Left hindlimb (tissue), 1 donor: ENCODE results near the gene CLDND2.
A peak's percentile ranks its signal among the peaks of the same experiment; 100 is the strongest.

Experiments
- DNase-seq: peaks from one replicate; pipeline ENCODE4 v3.0.0-alpha.2; 2018

The CLDND2 gene

DNA sequence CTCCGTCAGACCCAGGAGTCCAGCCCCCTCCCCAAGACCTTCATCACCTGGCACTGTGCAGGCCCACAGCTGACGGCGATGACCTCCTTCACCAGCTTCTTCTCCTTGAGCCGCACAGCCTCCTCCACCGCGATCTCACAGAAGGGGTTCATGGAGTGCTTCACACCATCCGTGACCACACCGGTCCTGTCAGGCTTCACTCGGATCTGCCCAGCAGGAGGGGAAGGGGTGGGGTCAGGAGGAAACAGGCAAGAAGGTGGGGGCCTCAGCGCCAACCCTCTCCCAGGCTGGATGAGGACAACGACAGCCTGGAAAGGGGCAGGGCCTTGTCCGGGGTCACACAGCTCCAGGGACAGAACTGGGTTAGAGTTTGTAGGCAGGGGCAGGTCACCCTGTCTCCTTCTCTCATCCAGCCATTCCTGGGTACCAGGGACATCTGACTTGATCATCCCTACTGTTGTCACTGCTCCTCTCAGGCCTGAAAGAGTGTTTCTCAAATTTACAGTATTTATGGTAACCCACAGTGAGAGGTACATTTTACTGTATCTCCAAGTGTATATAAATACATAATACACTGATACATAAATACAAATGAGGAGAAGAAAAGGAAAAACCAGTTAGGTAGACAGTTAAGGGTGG, 14.6 kb downstream of the CLDND2 start:
- no peak for DNase-seq

DNA sequence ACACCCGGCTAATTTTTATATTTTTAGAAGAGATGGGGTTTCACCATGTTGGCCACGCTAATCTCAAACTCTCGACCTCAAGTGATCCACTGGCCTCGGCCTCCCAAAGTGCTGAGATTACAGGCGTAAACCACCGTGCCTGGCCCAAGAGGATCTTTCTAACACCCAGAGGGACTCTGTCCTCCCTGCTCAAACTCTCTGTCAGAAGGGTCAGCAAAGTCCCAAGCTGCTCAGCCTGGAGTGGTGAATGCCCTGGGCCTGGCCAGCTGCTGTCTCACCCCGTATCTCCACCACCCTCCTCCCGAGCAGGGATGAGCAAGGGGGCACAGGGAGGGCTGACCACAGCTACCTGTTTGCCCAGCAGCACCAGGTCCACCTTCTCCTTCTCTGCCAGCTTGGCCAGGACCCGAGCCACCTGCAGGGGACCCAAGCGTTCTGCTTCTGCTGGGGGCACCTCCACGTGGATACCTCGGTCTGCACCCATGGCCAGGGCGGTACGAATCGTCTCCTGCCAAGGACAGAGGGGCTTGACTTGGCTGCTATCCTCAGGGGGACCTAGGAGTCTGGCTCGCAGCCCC, 15.9 kb downstream of the CLDND2 start:
- DNase-seq, result no peak

DNA sequence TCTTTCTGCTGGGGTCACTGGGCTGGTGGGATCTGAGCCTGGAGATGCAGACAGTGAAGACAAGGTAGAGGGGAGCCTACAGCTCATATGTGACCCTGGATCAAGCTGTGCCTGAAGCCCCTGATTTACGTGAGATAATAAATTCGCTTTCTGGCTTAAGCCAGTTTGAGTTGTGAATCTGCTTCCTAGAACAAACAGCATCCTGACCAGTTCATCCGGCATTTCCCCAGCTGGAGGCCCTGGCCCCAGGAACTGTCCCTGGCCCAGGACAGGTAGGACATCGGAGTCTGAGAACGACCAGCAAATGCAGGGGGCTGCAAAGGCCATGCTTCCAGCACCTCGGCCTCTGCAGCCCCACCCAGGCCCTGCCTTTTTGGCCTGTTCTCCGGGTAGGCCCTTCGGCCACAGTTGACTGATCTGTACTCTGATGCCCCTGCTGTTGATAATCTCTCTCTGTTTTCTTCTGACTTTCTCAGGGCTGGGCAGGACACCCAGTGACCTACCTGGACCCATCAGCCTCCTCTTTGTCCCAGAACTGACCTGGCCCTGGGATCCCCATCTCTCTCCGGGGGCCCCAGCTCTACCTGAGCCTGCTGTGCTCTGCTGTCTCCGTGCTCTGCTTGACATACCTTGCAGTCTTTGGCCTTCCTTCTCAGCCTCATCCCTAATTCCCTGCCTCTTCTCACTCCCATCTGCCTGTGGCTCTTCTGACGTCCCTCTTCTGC, 17.4 kb downstream of the CLDND2 start:
- DNase-seq, result no peak

DNA sequence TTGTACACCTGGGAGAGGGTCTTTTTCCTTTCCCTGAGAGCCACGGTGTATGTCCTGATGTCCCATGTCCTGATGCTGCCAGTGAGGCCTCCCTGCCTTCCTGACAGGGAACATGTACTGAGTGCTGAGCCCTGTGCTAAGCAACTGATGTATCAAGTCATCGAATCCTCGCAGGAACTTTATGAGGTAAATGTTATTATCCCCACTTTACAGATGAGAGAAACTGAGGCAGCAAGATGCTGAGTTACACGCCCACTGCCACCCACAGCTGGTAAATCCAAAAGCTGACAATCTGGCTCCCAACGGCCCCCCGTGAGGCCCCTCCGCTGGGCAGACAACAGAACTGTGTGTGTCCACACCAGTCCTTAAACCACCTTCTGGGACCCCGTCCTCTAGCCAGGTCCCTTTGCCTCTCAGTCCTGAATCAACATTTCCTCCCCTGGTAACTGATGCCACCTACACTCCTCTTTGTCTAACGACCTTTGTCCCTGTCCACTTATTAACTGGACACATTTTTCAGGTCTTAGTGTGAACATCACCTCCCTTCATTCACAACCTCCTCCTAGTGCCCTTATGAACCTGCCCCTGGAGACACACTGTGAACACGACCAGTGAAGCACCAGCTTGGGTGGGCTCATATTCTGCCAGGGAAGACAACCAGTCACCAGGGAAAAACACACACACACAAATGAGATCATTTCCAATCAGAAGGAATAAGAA, 21.4 kb downstream of the CLDND2 start:
- no peak for DNase-seq

DNA sequence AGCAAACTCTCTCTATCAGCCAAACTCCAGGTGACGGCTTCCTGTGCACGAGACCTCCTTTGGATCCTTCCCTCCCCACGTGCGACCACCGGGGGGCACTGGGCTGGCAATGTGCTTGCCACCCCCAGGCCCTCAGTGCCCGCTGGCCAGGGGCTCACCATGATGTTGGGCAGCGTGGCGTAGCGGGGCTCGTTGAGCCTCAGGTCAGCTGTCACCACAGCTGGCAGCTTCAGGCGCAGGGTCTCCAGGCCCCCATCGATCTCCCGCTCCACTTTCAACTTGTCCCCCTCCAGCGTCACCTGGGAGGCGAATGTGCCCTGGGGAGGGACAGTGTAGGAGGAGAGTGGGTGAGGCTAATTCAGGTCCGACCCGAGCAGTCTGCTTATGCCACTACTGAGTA, 22.1 kb downstream of the CLDND2 start:
- DNase-seq, result no peak

DNA sequence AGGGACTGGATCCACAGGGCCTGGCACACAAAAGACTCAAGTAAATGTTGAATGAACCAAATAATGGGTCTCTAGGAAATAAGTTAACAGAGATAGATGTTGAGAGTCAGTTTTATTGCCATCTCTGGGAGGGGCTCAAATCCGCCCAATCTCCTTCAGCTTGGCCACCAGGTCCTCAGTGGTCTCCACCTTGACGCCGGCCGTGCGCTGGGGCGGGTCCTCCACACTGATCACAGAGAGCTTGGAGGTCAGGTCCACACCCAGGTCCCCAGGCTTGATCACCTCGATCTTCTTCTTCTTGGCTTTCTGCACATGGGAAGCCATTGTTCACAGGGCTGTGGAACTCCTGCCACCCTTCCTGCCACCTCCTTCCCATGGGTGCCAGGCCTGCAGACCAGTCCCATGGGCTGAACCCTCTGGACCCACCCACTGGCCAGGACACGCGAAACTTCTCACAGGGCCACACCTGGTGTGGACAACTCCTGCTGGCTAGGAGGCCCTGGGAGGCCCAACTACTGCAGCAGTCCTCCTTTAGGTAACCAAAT, 23.7 kb downstream of the CLDND2 start:
- DNase-seq, result no peak

DNA sequence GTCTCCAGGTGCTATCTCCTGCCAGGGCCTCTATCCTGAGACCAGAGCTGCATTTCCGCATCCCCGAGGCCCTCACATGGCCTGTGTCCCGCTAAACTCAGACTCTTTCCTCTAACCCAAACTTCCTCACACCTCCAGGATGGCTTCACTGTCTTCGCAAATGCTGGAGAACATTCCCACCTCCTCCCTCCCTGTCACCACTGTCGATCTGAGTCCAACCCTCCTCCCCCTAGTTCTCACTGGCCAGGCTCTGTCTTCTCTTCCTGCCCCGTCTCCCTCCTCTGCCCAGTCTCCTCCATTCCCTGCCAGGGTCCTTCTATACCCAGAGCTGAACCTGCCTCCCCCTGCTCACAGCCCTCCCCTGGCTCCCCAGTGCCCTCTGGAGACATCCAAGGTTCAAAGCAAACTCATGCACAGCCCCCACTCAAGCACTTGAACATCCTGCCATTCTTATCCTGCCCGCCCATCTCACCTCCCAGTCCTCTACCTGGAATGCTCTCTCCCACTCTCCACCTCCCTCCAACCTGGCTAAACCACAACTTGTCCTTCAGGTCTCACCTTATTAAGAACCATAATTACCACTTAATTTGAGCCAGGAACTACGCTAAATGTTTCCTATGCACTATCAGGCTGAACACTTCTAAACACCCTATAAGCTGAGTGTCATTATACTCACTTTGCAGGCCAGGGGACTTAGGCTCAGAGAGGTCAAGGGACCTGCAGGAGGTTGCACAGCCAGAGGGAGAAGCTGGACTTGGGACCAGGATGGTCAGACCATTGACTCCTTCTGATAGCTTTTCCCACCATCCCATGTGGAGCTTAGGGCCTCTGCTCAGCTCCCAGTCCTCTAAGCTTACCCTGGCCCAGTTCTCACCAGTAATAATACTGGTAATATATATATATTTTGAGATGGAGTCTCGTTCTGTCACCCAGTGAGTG, 25.9 kb downstream of the CLDND2 start:
- no peak for DNase-seq

DNA sequence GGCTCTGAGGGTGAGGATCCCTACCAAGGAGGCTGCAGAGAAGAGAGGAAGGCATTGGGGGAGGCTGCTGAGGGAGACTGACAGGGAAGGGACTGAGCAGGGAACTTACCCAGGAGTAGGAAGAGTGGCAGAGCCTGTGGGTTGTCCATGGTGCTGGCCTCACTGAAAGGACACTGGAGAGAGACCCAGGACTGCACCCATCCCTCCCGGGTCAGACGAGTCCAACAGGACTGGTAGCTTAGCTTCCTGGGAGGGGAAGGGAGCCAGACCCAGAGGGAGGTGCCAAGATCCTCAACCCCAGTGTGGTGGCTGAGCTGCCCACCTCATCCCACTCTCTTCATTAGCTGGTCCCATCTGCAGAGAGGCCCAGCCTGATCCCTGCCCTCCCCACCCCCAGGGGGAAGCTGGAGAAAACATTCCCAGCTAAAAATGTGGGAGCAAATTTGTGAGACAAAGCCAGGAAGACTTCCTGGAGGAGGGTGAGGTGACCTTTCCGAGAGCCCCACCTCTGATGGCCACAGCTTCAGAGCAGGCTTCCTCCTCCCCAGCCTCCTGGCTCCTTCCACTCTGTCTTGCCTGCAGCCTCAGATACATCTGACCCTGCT, 26.7 kb downstream of the CLDND2 start, which contains the start of gene VSIG10L:
Gene VSIG10L, minus strand, starts transcription at position 164 of the 605 bp plus-strand sequence. Its CDS starts 15 bp downstream, at position 149.
- DNase-seq, result no peak

DNA sequence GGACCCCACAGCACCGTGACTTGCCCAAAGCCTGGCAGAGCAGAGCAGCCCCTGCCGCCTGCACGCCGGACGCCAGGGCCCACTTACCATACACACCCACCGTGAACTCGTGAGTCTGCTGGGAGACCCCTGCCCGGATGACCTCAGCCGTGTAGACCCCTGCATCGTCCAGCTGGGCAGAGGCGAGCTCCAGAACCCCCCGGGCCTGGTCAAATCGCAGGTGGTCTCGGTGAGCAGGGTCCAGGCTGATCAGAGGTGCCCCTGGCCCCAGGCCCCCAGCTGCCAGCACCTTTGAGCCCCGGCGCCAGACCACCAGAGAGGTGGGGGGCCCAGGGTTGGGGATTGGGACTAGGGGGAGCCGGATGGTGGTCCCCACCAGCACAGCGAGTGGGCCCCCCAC, 27.7 kb downstream of the CLDND2 start:
- DNase-seq, result no peak

DNA sequence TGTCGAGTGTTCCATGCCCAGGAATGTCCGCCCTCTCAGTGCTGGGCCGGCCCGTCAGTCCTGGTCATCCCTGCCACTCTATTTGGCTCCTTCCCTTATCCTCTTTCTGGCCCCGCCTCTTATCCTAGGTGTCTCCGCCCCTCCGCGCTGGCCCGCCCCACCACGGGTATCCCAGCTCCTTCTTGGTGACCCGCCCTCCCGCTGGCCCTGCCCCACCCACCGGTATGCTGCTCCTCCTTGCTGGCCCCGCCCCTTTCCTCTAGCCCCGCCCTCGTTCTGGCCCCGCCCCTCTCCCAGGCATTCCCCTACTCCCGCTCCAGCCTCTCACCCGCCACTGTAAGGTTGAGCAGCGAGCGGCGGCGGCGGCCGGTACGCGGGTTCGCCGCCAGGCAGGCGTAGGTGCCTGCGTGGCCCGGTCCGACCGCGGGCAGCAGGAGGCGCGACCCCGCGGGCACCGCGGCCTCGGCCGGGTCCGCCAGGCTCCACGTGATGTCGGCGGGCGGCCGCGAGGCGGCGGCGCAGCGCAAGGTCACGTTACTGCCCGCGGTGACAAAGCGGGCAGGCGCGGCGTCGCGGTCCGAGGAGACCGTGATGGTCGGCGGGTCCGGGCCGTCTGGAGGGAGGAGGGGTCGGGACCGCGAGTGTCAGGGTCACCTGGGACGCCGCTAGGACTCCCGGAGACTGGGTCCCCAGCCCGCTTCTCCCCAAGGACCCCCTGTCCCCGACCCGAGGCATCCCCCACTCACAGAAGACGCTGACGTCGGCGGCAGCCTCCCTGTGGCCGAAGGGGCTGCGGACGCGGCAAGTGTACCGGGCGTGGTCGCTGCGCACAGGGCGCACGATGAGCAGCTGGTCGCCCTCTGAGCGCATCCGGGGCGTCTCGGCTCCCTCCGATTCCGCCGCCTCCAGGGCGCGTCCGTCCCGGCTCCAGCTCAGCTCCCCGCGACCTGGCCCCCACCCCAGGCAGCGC, 28.8 kb downstream of the CLDND2 start:
- peak; percentile 97 for DNase-seq

DNA sequence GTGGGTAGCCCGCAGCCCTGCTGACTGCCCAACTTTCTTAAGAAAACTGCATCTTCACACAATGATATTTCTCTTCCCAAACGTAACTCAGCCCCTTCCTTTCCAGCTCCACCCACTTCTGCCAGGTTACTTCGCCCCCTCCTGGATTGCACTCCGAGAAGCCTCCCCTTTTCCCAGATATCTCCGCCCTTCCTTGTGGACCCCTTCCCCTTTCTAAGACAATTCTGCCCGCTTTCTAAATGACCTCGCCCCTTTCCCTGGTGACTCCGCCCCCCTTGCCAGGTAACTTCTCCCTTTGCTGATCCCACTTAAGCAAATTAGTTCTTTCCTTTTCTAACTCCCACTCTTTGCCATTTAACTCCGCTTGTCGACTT, 29.5 kb downstream of the CLDND2 start:
- no peak for DNase-seq

DNA sequence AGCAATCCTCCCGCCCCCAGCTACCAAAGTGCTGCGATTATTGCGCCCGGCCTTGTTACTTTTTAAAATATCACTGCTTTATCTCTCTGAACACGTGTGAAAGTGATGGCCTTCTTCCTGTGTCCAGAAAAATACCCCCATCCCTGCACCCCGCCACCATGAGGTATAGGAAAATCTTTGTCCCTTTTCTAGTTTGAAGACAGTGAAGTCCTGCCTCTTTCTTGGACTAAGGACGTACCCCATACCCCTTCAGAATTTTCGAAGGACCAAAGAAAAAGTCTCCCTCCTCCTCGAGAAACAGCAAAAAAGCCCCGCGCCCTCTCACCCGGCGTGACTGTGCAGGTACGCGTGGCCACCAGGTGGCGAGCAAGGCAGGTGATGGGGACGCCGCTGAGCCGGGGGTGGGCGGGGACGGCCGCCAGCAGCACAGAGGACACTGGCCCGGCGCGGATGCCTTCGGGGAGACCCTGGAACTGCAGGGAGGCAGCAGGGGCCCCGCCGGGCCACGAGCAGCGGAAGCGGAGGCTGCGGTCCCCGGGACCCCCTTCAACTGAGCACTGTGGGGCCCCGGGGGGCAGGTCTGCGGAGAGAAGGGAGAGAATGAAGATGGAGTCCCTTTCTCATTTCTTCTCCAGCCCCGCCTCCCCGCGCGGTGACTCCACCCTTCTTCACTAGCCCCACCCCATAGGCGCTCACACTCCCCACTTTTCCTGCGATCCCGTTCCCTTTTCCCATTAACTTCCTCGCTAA, 30.1 kb downstream of the CLDND2 start:
- DNase-seq, result peak; percentile 86

DNA sequence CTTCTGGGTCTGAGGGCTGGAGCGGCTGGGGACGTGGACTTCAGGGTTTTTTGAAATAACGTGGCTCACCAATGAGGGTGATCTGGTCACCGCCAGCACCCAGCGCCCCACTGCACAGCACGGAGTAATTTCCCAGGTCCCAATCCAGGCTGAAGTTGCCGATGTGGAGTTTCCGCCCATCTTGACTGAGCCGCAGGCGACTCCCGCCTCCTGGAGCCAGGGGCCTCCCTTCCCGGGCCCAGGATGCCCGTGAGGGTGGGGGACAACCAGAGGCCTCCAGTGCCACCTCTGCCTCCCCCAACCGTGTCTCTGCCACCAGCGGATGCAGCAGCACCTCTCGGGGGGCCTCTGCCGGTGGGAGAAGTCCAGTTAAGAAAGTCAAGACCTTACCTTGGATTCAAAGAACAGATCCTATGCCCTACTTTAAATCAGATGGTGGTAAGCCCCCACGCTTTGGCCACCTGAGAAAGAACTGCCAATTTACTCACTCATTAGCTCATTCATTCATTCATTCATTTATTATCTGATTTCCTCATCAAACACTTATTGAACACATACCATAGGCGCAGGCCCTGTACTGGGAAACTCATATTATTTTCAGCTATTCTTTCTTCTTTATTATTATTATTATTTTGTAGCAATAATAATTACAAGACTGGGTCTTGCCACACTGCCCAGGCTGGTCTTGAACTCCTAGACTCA, 30.8 kb downstream of the CLDND2 start:
- no peak for DNase-seq

DNA sequence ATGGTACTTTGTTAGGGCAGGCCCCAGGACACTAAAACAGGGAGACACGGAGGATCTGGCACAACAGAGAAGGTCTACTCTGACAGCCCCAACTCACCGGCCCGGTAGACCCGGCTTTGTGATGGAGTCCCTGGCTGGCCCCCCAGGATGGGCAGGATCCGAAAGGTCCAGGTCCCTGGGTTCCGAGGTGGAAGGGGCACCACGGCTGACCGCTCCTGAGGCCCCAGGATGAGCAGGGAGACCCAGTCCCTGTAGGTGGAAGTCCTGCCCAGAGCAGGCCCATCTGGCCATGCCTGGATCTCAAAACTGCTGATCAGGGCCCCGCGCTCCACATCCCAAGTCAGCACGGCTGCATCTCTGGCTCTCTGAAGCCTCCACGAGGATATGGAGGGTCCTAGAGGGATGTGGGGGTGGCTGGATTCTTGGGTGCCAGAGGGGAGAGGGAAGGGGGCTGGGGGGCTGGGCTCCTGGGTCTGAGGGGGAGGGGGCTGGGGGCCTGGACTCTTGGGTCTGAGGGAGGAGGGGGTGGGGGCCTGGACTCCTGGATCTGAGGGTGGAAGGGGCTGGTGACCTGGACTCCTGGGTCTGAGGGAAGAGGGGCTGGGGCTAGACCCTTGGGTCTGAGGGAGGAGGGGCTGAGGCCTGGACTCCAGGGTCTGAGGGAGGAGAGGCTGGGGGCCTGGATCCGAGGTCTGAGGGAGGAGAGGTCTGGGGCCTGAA, 31.5 kb downstream of the CLDND2 start:
- no peak for DNase-seq

DNA sequence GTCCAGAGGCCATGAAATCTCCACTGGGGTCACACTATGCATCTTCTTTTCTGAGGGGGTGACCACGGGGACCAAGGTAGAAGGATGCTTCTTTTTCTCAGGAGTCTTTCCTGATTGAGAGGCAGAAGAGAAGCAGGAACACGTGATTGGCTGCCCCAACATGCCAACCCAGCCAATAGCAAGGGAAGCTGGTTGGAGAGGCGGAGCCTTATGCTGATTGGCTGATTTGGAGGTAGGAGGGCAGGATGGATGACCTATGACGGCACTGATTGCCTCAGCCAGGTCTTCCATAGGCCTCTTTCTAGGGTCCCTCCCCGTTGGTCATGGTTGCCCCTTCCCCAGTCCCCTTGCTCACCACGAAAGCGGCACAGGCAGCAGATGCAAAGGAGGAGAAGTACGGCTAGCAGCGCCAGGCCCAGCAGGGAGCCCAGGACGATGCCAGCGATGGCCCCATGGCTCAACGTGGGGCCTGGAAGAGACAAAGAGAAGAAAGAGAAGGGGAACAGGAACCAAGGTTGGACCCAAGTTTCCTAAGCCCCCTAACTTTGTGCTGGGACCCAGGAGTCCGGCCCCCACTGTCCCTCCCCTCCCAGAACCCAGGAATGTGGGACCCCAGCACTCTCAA, 34.9 kb downstream of the CLDND2 start:
- no peak for DNase-seq

DNA sequence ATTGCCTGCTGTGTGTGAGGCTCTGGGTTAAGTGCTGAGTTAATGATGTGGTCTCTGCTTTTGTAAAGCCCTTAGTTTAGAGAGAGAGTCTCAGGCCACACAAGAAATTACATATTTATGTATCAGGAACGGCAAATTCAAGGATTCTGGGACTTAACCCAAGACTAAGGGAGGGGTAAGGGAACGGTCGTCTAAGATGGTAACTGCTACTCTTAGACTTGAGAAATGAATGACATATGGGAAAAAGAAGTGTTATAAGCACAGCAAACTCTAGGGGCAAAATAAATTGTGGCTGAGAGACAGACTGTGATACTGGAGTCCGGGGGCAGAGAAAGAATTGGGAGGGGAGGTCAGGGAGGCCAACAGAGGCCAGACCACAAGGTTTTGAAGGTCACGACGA, 37.1 kb downstream of the CLDND2 start:
- DNase-seq, result no peak

DNA sequence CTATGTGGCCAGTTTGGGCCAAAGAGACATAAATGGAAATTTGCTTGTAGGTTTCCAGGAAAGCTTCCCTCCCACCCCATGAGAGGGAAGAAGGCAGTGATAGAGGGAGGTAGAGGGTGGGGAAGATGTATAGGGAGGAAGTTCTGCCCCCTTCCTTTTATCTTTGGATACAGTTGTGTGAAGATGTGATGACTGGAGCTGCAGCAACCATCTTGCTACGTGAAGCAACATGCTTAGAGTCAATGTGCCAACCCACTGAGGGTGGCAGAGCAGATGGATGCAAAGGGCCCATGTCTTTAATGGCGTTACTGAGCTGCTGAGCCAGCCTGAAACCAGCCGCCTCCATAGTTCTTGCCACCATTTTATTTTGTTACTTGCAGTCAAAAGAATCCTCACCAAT, 37.6 kb downstream of the CLDND2 start:
- no peak for DNase-seq

DNA sequence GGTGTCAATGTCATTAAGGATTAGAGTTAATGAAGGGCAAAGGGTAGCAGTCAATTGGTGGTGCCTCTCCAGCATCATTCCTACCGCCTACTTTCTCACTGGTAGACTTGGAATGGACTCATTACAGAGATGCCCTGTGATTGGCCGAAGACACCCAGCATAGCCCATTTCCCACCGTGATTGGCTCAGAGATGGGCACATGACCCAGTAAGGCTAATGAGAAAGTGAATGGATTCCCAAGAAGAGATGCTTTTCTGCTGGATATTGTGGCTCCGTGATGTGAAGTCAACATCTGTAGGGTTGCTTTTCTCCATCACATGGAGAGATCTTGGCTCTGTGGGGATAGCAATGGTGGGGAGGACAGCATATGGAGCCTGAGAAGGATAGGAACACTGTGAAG, 38.4 kb downstream of the CLDND2 start:
- DNase-seq, result no peak
